Spleen (tissue), 7 donors: ENCODE data around the gene PIF1.

Experiments used
- CTCF ChIP-seq, 11 experiments: fragments of 200-600 bp in 7 of 11; fragments of 450-650 bp in 4 of 11; sonication (generic) in 4 of 11; IDR thresholded peaks in 8 of 11; conservative IDR thresholded peaks in 3 of 11; 1 replicate in 7 of 11; 2 replicates in 4 of 11; pipeline versions ENCODE4 v1.4.0 to v1.8.0; 2016 to 2021; ENCODE audit warnings: antibody characterized with exemption in 11 of 11, inconsistent platforms in 4 of 11, mild to moderate bottlenecking in 1 of 11
- POLR2A ChIP-seq, 3 donors: fragments of 450-650 bp; IDR thresholded peaks; one replicate each; pipeline ENCODE4 v1.5.1; 2017; ENCODE audit warnings: antibody characterized with exemption in 3 of 3, mild to moderate bottlenecking in 1 of 3
- POLR2AphosphoS5 ChIP-seq, 3 donors: sonication (generic); formaldehyde crosslinking; IDR thresholded peaks; one replicate each; pipeline ENCODE4 v1.5.1; 2017; ENCODE audit warnings: antibody characterized with exemption in 3 of 3
- donor health status: DM: no; HTN: no; CAD: no; lungs with moderate emphysema.
- donor health status: DM: no; HTN: no; CAD: no.
- donor health status: DM: no; HTN: no; CAD: no.

GRCh38 chr15:64841060-64841343, 15.6 kb upstream of the PIF1 start:
- no peak for TF ChIP-seq CTCF (IDR thresholded peaks at IDR 0.05 in 8 of 11, conservative IDR thresholded peaks at IDR 0.05 in 3 of 11)
- TF ChIP-seq POLR2A (IDR thresholded peaks at IDR 0.05), result no peak
- TF ChIP-seq POLR2AphosphoS5 (IDR thresholded peaks at IDR 0.05), result no peak
